KMS-11 (cell line): ENCODE results near the gene SEH1L.

ENCODE experiments used
- H2AFZ ChIP-seq: fragments of 200-600 bp; sonication (generic); 2 replicates; pipeline ENCODE4 v1.6.1; 2016; ENCODE audit warnings: antibody characterized with exemption, mixed run types, low read depth
- H3K27ac ChIP-seq: fragments of 200-600 bp; sonication (generic); 2 replicates; pipeline ENCODE4 v1.6.1; 2016; ENCODE audit warnings: mild to moderate bottlenecking, mixed run types
- H3K27me3 ChIP-seq: fragments of 200-600 bp; sonication (generic); 2 replicates; pipeline ENCODE4 v1.6.1; 2017; ENCODE audit warnings: mild to moderate bottlenecking, low read depth, mixed run types, moderate library complexity; ENCODE audit not compliant: insufficient read depth
- H3K36me3 ChIP-seq: fragments of 200-600 bp; sonication (generic); 2 replicates; pipeline ENCODE4 v1.6.1; 2017; ENCODE audit warnings: mild to moderate bottlenecking, mixed run types; ENCODE audit not compliant: insufficient read depth
- H3K4me1 ChIP-seq: fragments of 200-600 bp; sonication (generic); 2 replicates; pipeline ENCODE4 v1.6.1; 2016; ENCODE audit warnings: mild to moderate bottlenecking, low read depth, mixed run types; ENCODE audit not compliant: poor library complexity, severe bottlenecking
- H3K4me2 ChIP-seq: fragments of 200-600 bp; sonication (generic); 2 replicates; pipeline ENCODE4 v1.7.0; 2016; ENCODE audit warnings: mild to moderate bottlenecking, mixed run types
- H3K4me3 ChIP-seq: fragments of 200-600 bp; sonication (generic); IDR thresholded peaks from 2 replicates; pipeline ENCODE4 v1.6.1; 2017; ENCODE audit warnings: low read depth, low read length, mixed read lengths; ENCODE audit not compliant: insufficient read depth
- H3K79me2 ChIP-seq: fragments of 200-600 bp; sonication (generic); 2 replicates; pipeline ENCODE4 v1.6.1; 2016; ENCODE audit warnings: low read depth, mixed run types; ENCODE audit not compliant: insufficient read depth
- H3K9ac ChIP-seq: fragments of 200-600 bp; sonication (generic); 2 replicates; pipeline ENCODE4 v1.6.1; 2016; ENCODE audit warnings: mild to moderate bottlenecking, mixed run types
- H4K20me1 ChIP-seq: fragments of 200-600 bp; sonication (generic); 2 replicates; pipeline ENCODE4 v1.6.1; 2016; ENCODE audit warnings: mild to moderate bottlenecking, mixed run types; ENCODE audit not compliant: insufficient read depth
- CTCF ChIP-seq: fragments of 200-600 bp; sonication (generic); conservative IDR thresholded peaks from 2 replicates; pipeline ENCODE4 v1.6.1; 2017; ENCODE audit warnings: low read depth, mild to moderate bottlenecking, antibody characterized with exemption, low read length, moderate library complexity, mixed read lengths

The SEH1L gene

DNA sequence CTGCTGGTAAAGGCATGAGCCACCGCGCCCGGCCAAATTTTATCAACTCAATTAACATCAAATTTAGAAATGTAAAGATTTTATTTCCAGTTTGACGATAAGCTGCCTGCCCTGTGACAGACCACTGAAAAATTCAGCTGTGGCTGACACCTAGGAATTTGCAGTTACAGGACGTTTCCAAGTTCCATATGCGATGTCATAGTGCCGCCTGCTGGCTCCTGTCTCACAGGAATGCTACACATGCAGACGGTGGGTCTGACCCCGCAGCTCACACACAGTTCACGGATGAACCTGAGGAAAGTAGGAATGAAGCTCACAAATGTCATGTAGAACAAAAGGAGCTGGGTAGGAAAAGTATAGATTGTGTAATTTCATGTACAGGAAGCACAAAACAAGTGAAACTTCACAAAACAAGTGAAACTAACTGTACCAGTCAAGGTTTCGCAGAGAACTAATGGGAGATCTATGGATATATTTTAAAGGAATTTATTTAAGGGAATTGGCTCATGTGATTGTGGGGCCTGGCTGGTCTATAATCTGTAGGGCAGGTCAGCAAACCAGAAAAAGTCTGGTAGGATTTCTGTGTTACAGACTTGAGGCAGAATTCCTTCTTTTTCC is 13.2 kb upstream of the SEH1L start:
- Histone ChIP-seq H3K36me3 (no peaks in the 10 kb centered on the region), H3K79me2 (no peaks in the 10 kb centered on the region), H3K27ac (no peak overlapping the region), H3K4me3 (no peak overlapping the region), H3K27me3 (no peaks in the 10 kb centered on the region), H3K4me1 (peaks cover 35% of the 10 kb centered on the region), H4K20me1 (no peaks in the 10 kb centered on the region), H2AFZ (peak overlapping the region; percentile 19; the same call in 1 of the 2 replicates), H3K9ac (no peak overlapping the region), H3K4me2 (peak overlapping the region; percentile 19)
- peak; percentile 96 for TF ChIP-seq CTCF

DNA sequence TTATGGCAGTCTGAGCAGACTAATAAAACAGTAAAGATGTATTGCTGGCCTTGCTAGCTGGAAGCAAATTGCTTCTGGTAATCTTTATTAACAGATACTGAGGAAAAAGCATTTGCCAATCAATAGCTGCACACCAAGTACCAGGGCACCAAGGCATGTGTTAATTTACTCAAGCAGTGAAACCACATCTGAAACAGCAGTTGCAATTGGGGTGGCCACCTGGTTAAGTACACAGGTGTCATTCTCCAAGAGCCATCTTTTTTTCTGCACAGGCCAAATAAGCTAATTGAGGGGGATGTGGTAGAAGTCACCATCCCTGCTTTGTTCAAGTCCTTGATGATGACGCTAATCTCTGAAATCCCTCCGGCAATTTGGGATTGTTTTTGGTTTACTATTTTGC is 8.6 kb upstream of the SEH1L start:
- Histone ChIP-seq H3K4me3 (no peak overlapping the region), H3K79me2 (no peaks in the 10 kb centered on the region), H3K36me3 (no peaks in the 10 kb centered on the region), H2AFZ (no peak overlapping the region), H3K4me2 (peak overlapping the region; percentile 37; the same call in 1 of the 2 replicates), H3K4me1 (peaks cover 49% of the 10 kb centered on the region), H4K20me1 (no peaks in the 10 kb centered on the region), H3K9ac (no peak overlapping the region), H3K27ac (peak overlapping the region; percentile 41; the same call in 1 of the 2 replicates), H3K27me3 (no peaks in the 10 kb centered on the region)
- TF ChIP-seq CTCF = no peak

GRCh38 chr18:12943215-12943614 is 4.6 kb upstream of the SEH1L start:
- Histone ChIP-seq H3K4me3 (no peak overlapping the region), H3K27me3 (no peaks in the 10 kb centered on the region), H3K4me2 (no peak overlapping the region), H4K20me1 (no peaks in the 10 kb centered on the region), H3K79me2 (peaks cover 13% of the 10 kb centered on the region), H3K9ac (no peak overlapping the region), H2AFZ (no peak overlapping the region), H3K4me1 (peaks cover 52% of the 10 kb centered on the region), H3K36me3 (no peaks in the 10 kb centered on the region), H3K27ac (no peak overlapping the region)
- no peak for TF ChIP-seq CTCF

- Histone ChIP-seq H3K4me1 (peaks cover 41% of the 10 kb centered on the region), H3K4me2 (no peak overlapping the region), H3K4me3 (no peak overlapping the region), H3K27me3 (no peaks in the 10 kb centered on the region), H4K20me1 (no peaks in the 10 kb centered on the region), H3K9ac (no peak overlapping the region), H3K27ac (no peak overlapping the region), H3K36me3 (no peaks in the 10 kb centered on the region), H3K79me2 (peaks cover 24% of the 10 kb centered on the region), H2AFZ (no peak overlapping the region)
- TF ChIP-seq CTCF = no peak
Measured at GRCh38 chr18:12944709-12945108, 3.1 kb upstream of the SEH1L start.
